Fibroblast of skin of abdomen (primary cell): ENCODE data around the gene ANO6.
"Not testable (repeated sequence)": the region's sequence is repeated elsewhere in the genome, so short reads cannot be mapped to it uniquely, and the experiment has no call there.

Source experiments
- DNase-seq: peaks from one replicate; pipeline ENCODE4 v3.0.0-alpha.2; 2013

Gene ANO6

DNA sequence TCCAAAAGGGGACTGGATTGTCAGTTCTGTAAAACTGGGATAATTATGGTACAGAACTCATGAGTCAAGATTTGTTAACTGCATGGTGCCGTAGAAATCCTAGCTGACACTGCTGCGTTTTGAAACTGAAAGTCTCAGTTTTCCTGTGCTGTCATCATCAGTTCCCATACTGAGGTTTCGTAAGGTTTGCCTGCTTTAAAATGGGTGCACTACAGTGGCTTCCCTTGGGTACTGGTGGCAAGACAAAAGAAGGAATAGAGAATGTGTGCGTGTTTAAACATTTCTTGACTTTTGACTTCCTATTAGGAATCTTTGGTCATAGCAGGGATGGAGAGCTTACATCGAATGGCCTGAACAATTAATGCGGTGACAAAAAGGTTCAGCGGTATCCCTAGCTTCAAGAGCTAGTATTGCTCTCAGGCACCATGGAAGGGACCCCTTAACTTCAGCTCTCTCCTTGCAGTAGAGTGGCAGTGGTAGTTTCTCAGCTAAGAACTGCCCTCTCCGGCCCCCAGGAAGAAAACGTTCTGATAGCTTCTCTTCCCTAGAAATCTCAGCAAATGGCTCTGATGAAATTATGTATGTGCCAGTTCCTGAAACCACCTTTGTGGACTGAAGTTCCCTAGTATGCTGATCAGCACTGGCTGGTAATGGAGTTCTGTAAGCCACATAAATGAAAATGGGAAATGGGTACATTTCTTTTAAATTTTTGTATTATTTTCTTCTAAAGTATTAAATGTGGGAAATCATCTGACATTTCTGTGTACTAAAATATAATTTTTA is 28.9 kb downstream of the ANO6 start:
- DNase-seq = peak; percentile 26

DNA sequence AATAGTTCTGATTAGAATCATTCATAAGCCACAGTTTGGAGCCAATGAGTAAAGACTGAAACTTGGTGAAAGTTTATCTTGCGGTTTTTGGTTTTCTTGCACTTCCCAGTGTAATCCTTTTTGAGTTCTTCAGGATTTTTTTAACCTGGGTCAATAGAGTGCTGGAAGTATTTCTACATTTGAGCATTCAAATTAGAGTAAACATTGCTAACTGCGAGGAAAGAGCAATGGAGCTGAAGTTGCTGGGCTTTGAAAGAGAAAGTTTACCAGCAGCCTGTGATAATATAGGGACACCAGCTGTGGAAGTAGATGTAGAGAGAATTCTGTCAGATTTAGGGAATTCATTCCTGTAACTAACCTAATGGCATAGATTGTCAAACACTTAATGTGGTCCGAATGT is 30.3 kb downstream of the ANO6 start:
- DNase-seq = no peak

DNA sequence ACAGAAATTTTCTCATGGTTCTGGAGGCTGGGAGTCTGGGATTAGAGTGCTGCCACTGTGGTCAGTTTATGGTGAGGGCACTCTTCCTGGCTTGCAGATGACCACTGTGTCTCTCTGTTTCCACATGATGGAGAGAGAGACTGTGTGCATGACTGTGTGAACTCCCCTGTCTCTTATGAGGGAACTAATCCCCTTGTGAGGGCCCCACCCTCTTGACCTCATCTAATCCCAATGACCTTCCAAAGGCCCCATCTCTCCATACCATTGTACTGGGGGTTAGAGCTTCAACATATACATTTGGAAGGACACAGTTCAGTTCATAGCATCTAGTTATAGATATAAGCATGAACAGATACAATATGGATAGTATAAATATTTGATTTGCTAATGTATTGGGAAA is 31.7 kb downstream of the ANO6 start:
- DNase-seq = no peak

DNA sequence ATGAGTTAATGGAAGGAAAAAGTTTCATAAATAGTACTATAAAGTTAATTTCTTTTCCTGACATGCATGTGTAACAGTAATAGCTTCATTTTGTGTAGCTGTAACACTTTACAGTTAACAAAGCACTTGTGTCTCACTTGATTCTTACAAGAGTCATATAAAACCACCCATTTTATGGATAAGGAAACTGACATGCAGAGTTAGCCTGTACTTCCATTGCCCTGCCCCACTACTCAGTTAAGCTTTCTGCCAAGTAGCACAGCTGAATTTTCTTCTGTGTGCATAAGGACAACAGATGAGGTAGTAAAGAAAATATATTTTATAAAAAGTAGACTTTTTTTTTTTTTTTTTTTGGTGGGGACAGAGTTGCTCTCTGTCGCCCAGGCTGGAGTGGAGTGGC is 32.2 kb downstream of the ANO6 start:
- DNase-seq = no peak

DNA sequence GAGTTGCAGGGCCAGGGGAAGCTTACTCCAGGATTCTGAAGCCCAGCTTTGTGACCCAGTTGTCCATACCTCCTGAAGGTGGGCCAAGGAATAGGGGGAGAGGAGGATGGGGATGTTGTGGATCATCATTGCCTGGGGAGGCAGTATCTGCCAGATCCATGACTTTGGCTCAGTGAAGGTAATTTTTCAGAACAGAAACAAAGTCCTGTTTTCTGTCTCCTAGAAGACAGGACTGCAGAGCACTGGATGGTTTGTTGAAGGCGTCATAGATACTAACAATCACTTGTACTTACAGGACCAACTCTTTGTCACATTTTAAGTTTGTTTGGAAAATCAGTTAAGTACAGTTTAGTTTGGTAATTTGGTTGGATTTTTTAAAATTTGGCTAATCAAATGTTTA is 38.4 kb downstream of the ANO6 start:
- no peak for DNase-seq

DNA sequence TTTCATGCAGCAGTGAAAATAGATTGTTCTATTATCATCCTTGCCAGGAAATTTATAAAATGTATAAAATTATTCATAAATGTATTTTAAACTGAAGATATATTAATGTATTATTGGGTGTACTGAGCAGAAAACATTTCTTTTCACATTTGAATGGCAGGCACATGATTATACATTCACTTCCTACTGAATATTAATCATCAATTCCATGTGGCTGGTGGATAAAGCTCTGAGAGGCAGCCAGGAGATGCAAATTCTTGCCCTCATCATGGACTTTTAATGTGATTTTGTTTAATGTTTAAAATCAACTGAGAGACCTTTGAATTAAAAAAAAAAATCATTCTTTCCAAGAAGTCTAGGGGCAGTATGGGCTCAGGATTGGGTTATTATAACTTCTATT is 40.8 kb downstream of the ANO6 start:
- no peak for DNase-seq

DNA sequence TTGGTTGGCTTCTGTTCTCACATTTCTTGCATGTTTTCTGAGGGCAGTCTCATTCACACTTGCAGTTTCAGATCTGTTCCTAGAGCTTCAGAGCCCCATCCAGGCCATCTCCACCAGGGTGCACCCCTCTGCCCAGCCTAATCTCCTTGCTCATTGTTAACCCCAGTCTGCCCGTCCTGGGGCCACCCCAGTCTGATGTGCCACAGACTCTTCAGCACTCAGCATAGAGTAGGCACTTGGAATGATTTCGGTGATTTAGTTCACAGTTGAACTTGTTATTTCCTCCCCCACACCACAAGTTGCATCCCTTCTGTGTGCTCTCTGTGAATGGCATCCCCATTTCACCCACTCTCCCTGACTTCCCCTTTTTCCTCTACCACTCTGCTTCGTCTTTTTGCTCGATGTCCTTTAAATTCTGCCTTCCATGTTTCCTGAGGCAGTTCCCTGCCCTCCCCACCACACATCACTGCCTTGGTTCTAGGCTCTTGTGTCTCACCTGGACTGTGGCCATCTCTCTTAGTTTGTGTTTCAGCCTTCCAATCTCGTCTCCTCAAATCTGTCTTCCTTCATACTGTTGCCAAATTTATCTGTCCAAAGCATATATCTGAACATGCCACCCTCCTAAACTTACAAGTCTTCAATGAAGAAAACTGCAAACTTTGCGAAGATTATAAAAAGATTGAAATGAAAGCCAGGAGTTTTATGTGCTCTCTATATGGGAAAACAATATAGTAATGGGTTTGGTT is 41.5 kb downstream of the ANO6 start:
- DNase-seq = no peak

DNA sequence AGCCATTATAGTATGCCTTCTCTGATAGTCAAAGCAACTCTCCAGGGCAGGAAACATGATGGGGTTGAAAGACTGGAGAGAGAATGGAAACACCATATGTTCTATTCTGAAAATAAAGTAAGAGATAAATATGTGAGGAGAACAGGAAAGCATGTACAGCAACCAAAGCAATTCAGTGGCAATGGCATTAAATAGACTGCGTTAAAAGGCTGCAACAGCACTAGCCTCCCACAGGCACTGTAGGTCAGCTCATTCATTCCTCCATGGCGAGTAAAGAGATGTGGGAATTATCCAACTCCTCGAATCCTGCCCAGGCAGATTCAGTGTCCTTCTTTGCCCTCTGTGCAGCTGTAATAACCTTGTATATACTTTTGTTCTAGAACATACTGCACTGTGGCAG is 43.8 kb downstream of the ANO6 start:
- peak; percentile 80 for DNase-seq

DNA sequence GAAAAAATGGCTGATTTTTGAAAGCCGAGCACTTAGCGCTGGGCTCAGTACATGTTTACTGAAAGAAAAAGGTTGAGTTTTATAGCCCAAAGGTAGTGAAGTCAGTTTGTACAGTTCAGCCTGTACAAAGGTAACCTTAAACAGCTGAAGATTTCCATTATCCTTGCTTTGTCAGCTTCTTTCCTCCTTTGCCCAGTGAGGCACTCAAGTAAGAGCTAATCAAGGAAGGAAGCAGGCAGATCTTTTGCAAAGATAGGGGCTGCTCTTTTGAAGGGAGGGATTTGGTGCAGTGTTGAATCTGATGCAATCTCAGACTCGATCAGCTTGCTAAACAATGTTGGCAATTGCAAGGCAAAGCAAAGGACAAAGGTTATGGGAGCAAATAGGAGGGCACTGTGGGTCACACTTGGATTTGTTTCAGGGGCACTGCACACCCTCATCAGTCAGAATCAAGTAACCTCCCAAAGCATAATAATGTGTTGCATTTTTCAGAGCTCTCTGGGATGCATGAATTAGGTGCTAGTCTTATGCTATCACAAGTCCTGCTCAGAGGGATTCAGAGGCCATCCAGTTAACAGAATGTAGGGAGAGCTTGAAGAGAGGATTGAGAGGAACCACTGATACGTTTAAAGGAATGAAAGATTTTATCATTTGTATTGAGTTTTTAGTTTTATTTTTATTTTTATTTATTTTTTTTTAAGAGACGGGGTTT is 44.4 kb downstream of the ANO6 start:
- DNase-seq = peak; percentile 54

DNA sequence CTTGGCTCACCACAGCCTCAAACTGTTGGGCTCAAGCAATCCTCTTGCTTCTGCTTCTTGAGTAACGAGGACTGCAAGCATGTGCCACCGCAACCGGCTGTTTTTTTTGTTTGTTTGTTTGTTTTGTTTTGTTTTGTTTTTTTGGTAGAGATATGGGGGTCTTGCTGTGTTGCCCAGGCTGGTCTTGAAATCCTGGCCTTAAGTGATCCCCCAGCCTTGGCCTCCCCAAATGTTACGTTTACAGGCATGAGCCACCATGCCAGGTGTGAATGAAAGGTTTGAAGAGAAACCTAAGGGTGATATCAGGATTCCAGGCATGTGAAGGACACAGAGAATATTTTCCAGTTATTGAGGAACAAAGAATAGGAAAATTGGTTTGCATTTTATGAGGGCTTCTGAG is 45.0 kb downstream of the ANO6 start:
- DNase-seq = no peak

DNA sequence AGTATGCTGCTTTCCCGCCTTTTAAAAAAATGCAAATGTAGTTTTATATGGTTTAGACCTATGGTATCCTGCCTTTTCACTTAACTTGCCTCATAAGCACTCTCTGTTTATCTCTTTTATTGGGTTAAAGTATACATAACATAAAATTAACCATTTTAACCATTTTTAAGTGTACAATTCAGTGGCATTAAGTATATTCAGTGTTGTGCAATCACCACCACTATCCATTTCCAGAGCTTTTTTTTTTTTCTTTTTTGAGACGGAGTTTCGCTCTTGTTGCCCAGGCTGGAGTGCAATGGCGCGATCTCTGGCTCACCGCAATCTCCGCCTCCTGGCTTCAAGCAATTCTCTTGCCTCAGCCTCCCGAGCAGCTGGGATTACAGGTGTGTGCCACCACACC is 46.3 kb downstream of the ANO6 start:
- not testable (repeated sequence) for DNase-seq

DNA sequence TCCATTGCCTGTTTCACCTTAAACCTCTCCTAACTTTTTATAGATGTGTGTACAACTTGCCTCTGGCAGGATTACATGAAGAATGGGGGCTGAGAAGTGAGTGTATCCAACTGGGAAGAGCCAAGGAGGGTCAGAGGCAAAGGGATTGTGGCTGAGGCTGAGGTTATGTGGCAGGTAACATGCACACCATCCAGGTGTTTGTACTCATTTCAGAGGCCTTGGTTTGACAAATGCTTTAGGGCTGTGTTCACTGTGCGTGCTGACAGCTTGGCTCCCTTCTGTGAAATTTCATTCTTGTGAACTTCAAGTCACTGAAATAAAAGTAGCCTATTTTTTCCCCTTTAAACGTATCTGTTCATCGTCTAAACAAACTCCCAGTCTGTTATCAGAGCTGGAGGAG is 47.7 kb downstream of the ANO6 start:
- no peak for DNase-seq

DNA sequence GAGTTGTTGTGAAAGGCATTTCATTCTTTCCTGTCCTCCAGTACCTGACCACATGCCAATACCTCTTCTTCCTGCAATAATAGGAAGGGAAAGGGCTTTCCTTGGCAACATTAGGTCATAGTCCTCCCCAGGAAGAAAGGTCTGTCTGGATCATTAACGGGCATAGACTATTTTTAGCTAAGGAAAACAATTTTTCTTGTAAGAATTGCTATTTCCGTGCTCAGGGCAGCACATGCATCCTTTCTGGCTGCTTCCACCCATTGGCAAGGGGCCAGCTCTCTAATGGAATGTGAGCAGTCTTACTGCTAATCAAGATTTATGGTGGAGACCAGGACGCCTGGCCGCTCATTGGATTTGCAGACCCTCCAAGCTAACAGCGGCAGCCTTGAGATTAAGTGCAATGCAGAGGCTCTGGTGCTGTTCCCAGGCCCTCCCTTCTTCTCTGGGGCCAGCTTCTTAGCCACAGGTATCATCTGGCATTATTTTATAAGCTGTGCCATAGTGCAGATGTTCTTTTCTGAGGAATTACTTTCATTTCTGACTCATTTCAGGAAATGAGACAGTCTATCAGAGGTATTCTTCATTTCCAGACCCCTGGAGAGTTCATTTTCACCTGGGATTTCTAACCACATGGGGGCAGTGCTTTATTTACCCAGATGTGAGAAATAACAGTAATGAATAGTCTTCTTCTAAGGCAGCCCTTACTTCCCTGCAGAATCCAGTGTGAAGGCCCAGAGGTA is 52.9 kb downstream of the ANO6 start:
- DNase-seq = peak; percentile 94

DNA sequence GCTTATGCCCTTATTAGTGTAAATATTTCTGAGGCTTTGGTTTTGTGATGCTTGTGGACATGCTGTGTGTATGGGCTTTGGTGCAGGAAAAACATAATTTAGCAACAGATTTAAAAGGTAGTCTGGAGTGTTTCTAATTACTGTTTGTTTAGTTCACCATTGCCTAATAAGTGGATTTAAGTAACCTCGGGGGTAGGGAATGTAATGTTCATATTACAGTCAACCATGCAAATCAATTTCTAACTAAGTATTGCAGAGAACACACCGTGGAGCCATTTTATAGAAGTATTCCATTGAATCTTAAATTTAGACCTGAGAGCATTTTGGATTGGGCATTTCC is 53.5 kb downstream of the ANO6 start:
- DNase-seq = no peak

DNA sequence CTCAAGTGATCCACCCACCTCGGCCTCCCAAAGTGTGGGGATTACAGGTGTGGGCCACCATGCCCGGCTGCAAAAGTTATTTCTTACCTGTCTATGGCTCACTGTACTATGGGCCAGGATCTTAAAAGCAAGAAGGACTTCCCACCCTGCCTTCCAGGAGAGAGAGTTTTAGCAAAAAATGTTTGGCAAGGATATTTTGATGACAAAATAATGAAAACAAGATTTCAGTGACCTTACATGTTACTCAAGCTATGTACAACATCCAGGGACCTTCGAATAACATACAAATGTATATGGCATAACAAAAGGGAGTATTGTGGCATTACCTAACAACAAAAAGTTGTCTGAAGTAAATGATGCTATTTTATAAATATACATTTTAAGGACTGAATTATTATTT is 55.1 kb downstream of the ANO6 start:
- no peak for DNase-seq

DNA sequence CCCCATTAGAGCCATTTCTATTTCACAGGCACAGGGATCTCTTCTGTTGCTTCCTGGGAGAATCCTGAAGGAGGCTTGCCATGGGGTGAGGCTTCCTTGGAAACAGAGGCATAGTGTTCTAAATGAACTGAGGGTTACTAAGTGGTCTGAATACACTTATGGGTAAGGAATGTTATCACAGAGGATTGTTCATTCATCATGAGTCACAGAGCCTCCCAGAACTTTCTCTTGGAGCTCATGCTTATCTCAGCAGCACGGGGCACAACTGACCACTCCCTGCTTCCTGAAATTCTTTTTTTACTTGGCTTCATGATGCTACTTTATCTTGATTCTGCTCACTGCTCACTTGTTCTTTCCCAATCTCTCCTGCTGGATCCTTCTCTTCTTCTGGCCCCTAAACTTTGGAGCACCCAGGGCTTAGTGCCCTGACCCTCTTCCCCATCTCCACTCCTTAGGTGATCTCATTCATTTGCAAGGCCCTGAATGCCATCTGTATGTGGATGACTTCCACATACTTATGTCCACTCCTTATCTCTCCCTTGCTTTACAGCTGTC is 57.9 kb downstream of the ANO6 start:
- DNase-seq = peak; percentile 92

DNA sequence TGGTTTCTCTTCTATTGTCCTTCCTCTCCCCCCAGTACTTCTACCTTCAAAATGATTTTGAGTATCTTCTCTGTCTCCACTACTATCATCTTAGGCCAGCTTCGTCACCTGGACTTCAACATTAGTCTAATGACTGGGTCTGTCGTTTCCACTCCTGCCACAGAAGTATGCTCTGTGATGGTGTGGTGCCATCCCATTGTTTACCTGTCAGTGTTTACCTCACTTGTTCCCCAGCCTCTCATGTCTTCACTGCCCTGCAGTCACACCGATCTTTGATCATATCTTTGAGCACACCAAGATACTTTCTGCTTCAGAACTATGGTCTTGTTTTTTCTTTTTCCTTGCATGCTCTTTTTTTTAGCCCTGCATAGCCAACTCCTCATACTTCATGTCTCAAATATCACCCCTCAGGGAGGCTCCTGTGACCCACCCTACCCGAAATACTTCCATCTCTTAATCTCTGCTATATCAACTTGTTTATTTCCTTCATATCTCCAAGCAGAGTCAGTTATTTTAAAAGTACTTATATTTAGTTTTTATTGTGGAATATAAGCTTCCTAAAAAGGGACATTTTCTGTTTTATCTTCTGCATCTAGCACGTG is 60.4 kb downstream of the ANO6 start:
- DNase-seq = no peak

DNA sequence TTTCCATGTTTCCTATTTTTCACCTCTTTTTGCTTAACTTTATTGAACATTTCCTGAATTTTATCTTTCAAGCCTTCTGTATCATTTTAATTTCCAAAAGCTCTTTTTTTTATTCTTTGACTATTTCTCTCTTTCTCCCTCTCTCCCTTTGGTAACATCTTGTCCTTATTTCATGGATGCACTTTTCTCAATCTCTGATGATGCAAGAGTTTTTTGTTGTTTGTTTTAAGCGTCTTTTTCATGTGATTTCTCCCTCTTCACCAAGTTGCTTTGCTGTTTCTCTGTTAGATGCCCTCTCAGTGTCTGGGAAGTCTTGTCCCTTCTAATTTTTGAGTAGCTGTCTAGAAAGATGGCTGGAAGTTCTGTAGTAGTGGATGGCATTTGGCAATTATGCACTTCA is 62.6 kb downstream of the ANO6 start:
- no peak for DNase-seq

DNA sequence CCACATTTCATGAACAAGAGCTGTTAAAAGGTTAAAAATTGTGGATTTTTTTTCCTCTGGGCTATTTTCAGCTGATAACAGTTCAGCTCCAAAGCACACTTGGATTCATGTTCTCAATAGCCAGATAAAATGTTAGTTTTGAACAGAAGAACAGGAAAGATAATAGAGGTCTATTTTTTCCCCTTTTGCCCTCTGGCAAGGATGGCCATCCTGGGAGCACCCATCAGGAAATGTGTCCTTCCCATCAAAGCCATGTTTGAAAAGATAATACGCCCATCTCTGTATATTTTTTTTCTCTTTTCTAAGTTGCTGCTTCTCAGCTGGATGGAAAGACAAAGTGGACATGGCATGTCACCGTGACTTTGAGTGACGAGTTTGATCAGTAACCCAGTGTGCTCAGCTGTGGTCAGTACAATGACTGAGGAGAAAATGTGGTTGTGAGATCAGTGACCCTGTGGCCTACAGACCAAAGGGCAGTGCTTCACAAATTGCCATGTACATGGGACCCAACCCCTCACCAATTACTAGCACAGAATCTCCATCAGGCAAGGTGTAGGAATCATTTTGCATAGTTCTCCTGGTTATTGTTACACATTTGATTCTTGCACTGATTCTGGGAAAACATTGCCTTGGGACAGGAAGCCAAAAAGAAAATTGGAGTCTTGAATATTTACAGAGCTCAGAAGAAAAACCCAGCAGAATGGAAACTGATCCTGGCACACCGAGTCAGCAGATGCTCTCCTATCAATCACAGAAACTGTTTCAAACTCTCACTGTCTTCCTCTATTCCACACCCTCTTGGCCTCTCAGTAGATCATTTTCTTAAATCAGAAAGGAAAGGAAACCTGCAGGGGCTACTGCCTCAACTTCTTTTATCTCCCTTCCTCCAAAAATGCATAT is 64.3 kb downstream of the ANO6 start:
- DNase-seq = no peak

DNA sequence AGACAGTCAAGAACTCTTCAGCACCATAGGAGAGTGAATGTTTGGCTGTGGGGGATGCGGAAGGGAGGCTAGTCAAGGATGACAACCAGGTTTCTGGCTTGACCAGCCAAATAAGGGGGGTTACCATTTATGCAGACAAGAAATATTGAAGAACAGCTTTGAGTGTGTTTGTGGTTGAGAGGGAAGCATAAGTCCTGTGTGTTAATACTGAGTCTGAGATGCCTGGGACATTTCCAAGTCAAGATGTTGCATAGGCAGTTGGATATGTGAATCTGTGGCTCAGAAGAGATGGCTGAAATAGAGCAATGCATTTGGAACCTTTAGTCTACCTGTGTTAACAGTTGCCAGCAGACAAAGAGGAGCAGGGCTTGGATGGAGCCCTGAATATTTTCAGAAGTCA is 66.1 kb downstream of the ANO6 start:
- DNase-seq = no peak

DNA sequence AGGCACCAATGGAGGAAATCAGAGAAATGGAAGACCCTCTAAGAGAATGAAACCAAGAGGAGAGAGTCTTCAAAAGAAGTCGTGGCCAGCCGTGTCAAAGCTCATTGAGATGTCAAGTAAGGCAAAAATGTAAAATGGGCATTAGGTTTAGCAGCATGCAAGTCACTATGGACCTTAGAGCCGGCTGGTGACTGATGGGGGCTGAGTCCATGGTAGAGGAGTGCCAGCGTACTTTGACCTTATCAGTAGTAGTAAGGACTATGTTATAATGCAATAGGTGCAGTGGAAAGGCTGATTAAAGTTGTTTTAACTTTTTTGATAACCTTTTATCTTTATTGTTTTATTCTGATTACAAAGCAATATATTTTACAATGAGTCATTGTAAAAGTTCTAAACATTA is 66.5 kb downstream of the ANO6 start:
- DNase-seq = no peak
